DMS53 treated with DMSO at 0.1 percent for 48 hours (cell line): ENCODE measurements around the gene C1QBP.
A peak's percentile ranks its signal among the peaks of the same experiment; 100 is the strongest.
"Not testable (repeated sequence)": the region's sequence is repeated elsewhere in the genome, so short reads cannot be mapped to it uniquely, and the experiment has no call there.

ENCODE experiments used
- DNase-seq: peaks from one replicate; lab custom pipeline; 2025; ENCODE audit not compliant: unreplicated experiment; lab: John Stamatoyannopoulos, UW

Gene C1QBP

DNA sequence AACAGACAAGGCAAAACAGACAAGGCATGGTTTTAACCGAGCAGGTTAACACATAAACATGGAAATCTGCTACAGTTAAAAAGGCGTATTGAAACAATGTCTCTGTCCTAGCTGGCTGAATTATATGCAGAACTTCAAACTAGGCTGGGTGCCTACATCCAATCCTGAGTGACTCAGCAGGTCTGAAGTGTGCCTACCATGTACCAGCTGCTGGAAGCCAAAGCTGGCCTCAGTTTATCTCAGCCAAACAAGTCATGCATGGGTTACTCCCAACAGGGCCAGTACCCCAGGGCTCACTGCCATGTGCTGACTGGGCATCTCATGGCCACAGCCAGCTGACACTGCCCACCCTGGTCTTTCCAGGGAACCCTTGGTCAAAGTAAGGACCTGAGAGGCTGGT is 4.0 kb downstream of the C1QBP start:
- DNase-seq: no peak

GRCh38 chr17:5431949-5432556 is 6.9 kb downstream of the C1QBP start:
- no peak for DNase-seq

DNA sequence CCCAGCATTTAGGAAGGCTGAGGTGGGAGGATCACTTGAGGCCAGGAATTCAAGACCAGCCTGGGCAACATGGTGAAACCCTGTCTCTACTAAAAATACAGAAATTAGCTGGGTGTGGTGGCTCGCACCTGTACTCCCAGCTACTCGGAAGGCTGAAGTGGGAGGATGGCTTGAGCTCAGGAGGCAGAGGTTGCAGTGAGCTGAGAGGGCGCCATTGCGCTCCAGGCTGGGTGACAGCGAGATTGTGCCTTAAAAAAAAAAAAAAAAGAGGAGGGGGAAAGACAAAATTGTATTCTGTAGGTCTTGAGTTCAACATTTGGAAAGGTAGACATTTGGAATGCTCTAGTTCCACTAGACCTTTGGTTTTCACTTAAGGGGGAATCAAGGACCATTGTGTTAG is 7.7 kb downstream of the C1QBP start:
- DNase-seq: not testable (repeated sequence)

DNA sequence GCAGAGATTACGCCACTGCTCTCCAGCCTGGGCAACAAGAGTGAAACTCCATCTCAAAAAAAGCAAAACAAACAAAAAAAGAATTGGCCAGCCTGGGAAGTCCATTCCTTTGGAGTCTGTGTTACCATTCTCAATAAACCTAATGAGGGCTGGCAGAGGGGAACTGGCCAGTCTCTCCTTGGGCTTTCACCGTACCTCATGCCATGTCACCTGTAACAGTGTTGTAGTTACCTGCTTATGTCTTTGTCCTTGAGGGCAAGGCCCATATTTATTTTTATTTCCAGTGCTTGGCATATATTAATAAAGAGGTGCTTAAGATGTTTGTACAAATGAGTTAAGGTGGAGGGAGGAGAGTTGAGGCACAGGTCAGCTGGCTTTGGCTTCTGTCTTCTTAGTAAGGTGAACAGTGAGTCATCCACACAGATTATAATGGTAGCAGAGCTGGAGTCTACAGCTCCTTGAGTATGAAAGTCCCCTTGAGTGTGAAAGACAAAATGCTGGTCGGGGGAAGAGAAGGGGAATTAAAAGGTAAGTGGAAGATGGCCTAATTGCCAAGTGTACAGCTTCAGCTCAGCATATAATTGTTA is 8.4 kb downstream of the C1QBP start:
- DNase-seq: no peak

DNA sequence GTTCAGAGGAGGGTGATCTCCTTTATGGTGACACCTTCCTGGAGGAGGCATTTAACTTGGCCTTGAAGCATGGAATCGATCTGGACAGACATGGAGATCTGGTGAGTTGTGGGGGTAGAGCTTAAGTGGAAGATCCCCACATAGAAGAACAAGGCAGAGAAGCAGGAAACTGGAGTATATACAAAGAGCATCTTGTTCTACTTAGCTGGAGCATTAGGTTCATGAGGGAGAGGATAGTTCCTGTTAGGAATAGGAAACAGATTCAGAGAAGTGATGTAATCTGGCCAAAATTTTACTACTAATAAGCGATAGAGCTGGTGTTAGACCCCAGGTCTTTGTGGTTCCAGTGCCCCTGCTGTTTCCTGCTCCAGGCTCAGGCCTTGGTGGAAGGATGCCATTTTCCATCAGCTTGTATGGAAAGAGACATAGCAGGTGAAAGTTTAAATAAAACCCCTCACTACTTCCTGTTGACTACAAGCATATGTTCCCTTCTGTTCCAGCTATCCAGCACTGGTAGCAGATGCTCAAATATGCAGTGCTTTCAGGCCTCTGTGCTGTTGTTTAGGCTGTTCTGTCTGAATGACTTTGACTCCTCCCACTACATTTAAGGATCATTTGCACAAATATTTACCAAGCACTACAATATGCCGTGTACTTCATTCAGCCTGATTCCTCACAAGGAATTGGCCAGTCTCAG is 9.6 kb downstream of the C1QBP start:
- peak; percentile 86 for DNase-seq

DNA sequence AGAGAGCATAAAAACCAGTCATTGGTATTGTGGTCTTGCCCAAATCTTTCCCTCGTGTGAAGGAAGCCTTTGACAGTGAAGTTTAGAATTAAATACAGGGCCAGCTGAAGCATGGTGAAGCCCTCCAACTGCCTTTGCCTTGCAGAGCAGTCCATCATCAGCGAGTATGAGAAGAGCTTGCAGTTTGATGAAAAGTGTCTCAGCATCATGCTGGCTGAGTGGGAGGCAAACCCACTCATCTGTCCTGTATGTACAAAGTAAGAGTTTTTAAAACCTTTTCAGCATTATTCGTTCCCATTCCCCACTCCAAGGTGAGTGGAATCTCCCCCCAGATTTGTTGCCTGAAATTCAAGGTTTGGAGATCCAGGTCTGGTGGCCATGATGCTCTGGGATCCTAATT is 13.1 kb downstream of the C1QBP start:
- no peak for DNase-seq

GRCh38 chr17:5424909-5425308 is 14.0 kb downstream of the C1QBP start:
- DNase-seq: no peak

DNA sequence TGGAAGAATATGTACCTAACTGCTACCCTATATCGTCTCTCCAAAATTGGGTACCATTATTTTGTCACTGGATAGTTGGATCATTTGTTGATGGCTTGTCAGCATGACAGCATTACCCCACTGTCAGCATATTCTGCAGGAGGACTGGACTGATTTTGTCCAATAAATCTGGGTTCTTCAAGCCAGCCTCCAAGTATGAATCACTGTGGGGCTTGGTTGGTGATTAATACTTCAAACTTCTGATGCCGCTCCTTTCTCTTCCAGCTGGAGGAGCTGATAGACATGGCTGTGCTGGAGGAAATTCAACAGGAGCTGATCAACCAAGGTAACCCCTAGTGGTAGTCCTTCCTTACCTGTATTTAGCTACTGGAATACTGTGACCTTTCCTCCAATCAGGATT is 16.4 kb downstream of the C1QBP start:
- DNase-seq: no peak

GRCh38 chr17:5419959-5420653 is 18.8 kb downstream of the C1QBP start, which contains the start of gene RPAIN:
RPAIN (plus strand) TSS chr17:5420182; CDS start chr17:5420211, 29 bp downstream.
- DNase-seq: no peak

GRCh38 chr17:5419356-5419958 is 19.5 kb downstream of the C1QBP start, which contains the start of gene NUP88:
NUP88 (minus strand) TSS chr17:5419662; CDS start chr17:5419650, 12 bp downstream.
- DNase-seq: peak; percentile 90

DNA sequence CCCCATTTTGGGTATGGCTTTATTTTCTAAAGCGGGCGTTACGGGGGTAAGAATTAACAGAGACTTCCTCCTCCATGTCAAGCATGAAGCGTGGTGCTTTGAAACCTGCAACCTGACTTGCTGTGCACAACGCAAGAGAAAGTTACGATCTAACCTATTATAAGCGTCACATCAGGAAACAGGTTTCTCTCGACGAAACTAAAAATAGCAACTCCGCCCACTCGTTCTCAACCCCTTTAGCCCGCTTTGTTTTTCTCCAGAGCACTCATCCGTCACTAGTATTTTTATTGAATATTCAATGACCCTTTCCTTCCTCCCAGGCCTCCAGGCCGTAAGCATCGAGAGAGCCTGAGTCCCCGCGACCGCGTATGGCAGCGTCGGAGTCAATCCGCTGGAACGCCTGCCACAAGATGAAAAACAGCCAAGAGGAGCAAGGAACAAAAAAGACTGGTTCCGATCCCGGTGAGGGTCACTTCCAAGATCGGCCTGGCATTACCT is 20.0 kb downstream of the C1QBP start:
- DNase-seq: peak; percentile 27

GRCh38 chr17:5416901-5417300 is 22.1 kb downstream of the C1QBP start:
- DNase-seq: no peak

- DNase-seq: no peak
Measured at GRCh38 chr17:5413682-5414081, 25.3 kb downstream of the C1QBP start.

DNA sequence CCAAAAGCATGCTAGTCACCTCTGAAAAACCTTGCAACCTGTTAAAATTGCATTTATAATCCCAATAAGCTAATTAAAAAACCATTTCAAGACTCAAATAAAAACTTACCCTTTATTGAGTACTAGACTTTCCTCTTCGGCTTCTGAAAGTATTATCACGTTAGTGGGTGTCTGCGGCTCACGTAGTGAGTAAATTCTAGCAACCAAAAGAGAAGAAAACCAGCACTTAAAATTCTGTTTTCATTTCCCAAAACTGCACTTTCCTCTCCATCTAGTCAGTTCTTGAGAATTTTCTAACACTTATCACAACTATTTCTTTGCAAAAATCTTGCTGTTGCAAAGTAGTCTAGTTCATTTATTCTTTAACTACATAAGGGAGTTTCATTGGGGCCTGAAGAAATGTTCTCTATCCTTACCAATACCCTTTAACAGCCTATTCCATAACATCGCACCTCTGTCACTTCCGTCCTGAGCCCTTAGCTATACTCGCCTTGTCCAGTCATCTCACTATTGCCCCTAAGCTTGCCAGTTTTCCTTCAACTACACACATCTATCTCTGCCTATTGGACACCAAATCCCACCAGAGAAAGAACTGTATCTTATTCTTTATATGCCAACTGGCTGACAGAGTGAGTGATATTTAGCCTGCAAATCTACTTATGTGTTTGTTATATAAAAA is 28.2 kb downstream of the C1QBP start:
- no peak for DNase-seq

DNA sequence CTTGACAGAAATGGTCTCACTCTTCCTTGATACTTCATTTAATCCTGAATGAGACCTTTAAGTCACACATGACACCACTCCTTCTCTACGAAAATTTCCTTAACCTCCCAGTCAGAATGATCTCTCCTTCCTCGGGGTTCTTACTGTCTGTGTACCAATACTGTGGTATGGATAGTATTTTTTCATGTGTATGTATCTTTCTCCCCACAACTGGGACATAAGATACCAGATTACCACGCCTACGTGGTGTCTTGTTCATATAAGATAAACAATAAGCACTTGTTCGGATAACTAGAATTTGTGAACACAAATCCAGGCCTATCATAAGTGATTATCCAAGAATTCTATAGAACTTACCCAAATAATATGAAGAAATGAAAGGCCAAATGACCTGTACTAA is 30.8 kb downstream of the C1QBP start:
- no peak for DNase-seq

DNA sequence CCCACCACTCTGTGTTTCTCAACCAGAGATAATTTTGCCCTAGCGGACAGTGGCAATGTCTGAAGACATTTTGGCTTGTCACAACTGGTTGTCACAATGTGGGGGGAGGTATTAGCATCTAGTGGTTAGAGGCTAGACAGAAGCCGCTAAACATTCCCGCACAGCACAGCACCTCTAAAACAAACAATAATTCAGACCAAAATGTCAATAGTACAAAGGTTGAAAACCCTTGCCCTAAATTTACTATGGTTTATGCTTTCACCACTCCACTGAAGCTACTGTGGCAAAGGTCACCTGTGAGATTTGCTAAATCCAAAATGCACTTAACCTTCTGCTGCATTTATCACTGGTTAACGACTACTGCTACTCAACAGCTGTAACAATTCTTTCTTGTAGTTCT is 33.6 kb downstream of the C1QBP start:
- no peak for DNase-seq

- no peak for DNase-seq
Measured at GRCh38 chr17:5399767-5400166, 39.2 kb downstream of the C1QBP start.

- DNase-seq: no peak
Measured at GRCh38 chr17:5396612-5397011, 42.3 kb downstream of the C1QBP start.

- no peak for DNase-seq
Measured at GRCh38 chr17:5391678-5392077, 47.3 kb downstream of the C1QBP start.
